Transverse colon (tissue), 3 donors: ENCODE results near the gene TWF1.

Source experiments
- POLR2A ChIP-seq: fragments of 450-650 bp; IDR thresholded peaks from one replicate; pipeline ENCODE4 v1.6.1; 2016; ENCODE audit warnings: antibody characterized with exemption, mild to moderate bottlenecking, moderate library complexity
- TF ChIP-seq, protein P1 (sequence below), 5 experiments: fragments of 200-600 bp in 3 of 5; fragments of 450-650 bp in 2 of 5; sonication (generic) in 3 of 5; IDR thresholded peaks; 1 replicate in 2 of 5; 2 replicates in 3 of 5; pipeline ENCODE4 v1.5.1; 2016 to 2017; ENCODE audit warnings: antibody characterized with exemption in 5 of 5, inconsistent platforms in 3 of 5, mild to moderate bottlenecking in 2 of 5, moderate library complexity in 1 of 5

DNA sequence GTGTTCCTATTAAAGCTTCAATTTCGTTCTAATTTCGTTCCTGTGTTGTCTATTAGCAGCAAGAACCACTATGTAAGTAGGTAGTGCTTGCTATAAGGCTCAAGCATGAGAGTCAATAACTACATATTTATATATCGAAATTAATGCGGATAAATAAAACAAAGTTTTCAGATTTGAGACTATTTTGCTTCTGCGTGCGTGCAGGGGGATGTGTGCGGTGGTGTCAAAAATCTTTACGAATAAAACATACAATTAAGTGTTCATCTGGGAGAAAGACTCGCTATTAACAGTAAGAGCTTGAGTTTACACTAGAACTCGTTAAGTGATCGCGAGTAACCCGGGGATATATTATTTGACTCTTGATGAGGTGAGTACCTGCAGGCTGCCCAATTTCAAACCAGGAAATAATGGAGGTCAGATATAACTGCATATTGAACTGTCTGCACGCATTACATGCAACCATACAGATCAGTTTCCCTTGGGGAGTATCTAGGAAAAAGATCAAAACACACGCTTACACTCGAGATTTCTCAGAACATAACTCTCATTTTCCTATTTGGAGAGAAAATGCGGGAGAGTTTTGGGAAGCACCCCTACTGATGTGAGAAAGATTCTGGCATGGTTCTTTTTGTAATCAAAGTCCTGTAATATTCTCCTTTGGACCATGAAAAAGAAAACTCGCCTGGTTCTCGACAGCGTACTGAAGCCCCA lies 813 bp downstream of the TWF1 start:
- TF ChIP-seq POLR2A, result no peak
- TF ChIP-seq, protein P1, sequence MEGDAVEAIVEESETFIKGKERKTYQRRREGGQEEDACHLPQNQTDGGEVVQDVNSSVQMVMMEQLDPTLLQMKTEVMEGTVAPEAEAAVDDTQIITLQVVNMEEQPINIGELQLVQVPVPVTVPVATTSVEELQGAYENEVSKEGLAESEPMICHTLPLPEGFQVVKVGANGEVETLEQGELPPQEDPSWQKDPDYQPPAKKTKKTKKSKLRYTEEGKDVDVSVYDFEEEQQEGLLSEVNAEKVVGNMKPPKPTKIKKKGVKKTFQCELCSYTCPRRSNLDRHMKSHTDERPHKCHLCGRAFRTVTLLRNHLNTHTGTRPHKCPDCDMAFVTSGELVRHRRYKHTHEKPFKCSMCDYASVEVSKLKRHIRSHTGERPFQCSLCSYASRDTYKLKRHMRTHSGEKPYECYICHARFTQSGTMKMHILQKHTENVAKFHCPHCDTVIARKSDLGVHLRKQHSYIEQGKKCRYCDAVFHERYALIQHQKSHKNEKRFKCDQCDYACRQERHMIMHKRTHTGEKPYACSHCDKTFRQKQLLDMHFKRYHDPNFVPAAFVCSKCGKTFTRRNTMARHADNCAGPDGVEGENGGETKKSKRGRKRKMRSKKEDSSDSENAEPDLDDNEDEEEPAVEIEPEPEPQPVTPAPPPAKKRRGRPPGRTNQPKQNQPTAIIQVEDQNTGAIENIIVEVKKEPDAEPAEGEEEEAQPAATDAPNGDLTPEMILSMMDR (IDR thresholded peaks at IDR 0.05), result no peak
